GM21390 (cell line): Measurements from ENCODE around the gene PLAGL1.

Source experiments
- ATAC-seq: cut with Tn5 transposase; IDR thresholded peaks from one replicate; pipeline ENCODE4 v1.9.1; 2021; ENCODE audit not compliant: unreplicated experiment

Gene PLAGL1

DNA sequence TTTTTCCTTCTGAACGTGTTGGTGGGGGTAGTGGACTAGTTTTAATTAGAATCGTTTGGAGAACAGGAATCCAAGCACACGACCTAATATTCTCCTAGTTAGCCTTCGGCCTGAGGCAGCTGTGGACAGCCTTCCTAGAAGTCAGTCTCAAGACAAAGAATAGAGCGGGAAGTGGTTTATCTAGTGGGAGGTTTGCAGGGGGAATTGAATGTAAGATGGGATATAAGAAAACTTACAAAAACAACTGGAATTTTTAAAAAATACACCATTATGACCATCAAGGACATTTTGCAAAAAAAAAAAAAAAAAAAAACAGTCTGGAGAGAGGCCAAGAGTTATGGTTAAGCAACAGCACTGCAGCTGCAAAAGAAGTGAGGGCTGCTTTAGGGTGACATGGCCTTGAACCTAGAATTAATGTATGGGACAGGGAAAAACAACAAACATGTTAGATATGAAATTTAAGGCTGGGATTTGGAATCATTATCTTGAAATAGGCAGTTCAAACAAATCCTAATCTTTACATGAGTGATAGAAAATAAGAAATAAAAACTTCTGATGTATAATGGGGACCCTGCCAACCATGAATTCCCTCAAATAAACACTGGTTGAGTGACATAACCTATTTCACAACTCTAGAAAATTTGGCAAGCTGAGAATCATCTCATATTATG lies 40.2 kb downstream of the PLAGL1 start:
- no peak for ATAC-seq

DNA sequence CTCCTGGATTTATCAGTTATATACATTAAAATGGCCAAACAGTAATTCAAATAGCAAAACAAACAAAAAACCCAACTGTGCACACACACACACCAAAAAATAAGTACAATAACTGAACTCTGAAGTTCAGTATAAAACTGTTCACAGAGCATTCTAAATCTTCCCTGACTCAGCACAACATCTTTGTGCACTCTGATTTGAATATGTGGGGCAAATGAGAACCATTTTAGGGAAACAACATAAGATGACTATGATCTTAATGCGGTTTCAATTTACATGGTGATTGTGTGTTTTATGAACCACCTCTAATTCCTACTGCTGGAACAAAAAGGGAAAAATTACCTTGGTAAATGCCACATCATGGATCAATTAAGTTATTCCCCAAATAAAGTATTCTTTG lies 41.7 kb downstream of the PLAGL1 start:
- ATAC-seq, result no peak

DNA sequence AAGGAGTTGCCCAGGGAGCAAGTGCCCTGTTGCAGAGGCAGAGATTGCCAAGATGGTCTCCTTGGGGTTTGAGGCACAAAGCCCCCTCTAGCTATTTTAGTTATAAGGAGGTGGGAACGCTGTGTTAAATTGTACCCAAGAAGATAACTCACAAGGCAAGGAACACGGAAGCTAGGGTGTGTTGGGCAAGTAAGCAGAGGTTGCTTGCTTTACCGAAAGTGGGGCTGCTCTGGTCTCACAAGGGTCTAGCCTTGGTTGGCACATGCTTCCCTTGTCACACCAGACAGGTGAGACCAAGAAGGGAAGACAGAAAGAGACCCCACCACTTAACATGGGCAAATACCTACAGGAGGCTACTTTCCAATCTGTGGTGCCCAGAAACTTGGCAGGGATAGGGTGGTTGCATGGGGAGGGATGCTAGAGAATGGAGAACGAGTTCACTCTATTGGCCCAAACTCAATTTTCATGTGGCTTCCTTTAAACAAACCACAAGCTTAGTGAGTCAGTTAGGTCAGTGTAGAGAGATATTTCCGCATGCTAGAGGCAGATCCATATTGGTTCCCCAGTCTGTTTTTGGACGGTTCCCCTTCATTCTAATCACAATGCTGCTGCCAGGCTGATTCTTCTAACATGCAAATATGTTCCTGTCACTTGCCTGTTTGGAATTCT lies 42.4 kb downstream of the PLAGL1 start:
- ATAC-seq, result peak; percentile 51

DNA sequence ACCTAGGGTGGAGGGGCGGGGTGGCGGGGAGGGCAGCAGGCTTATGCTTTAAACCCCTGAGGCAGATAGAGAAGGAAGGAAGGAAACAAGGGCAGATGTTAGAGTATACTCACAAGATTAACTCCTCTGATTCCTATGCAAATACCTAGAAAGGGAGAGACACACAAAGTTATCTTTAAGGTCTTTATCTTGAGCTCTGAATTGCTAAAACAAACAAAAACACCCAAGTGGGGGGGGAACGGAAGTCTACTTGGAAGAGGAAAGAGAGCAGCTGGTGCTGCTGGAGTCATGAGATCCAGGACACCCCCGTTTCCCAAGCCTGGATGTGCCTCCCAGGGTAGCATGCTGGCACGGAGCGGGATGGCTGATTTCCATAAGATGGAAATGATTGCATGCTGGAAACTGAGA lies 43.4 kb downstream of the PLAGL1 start:
- no peak for ATAC-seq

DNA sequence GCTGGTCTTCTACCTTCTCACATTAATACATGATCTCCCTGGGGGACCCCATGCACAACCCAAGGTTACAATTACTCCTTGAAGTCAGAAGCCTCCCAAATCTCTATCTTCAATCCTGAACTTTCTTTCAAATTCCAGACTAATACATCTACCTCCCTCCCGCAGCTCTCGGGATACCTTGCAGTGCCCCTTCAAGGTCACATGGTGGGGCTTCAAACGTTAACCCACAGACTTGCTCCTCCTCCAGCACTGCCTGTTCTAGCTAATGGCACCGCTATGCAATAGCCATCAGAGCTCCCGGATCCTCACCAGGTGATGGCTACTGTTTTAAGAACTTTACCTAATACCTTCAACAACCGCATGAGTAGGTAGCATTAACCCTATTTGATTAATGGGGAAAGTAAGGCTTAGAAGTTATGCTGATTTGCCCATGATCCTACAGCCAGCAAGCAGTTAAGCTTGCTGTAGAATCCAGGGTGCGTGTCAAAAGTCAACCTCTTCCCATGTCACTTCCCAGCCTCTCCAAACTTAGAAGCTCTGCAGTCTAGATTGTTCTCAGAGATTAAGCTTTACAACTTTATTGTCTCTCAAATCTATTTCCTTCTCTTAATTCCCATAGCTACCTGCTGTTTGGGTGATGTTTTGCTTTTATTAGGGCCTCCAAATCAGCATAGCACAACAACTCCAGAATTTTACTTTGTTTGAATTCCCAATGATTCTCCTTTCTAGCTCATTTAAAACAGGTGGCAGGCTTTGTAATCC lies 44.7 kb downstream of the PLAGL1 start:
- ATAC-seq, result no peak

DNA sequence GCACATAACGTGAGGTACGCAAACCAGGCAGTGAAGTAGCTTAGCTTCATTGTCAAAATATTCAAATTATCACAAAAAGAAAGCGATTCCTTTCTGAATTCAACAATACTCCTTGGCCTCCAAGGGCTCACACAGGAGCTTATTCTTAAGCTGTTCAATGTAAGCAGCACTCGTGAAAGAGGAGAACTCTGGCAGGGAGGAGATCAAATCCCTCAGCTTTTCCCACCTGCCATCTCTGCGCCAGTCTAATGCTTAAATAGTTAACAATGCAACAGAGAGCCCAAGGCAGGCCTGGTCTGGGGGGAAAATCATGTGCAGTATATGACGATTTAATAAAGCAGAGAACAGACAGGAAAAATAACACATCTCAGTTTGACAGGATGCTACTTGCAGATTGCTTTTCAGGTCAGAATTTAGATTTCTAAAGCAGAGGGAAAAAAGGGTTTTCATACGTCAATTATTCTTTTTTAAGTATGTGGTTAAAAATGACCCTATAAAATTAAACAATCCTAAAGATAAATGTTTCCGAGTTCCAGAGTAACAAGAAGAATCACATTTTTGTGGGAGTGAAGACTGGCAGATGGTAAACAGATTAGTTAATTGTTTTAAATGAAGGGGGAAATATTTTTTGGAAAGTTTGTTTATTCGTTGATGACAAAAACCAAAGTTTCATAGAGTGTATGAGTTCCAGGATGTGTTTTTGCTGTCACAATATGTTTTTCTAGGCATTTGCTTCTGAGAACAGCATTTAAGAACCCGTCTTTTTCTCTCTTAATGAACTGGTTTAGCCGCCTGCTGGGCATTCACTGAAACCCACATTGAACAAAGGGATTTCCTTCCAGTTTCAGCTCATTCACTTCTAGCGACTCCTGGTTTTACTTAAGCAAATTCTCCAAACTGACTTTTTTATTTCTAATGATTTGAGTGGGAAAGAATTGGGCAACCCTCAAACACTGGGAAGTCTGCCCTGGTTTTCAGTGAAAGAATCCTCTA lies 45.9 kb downstream of the PLAGL1 start:
- ATAC-seq, result no peak

DNA sequence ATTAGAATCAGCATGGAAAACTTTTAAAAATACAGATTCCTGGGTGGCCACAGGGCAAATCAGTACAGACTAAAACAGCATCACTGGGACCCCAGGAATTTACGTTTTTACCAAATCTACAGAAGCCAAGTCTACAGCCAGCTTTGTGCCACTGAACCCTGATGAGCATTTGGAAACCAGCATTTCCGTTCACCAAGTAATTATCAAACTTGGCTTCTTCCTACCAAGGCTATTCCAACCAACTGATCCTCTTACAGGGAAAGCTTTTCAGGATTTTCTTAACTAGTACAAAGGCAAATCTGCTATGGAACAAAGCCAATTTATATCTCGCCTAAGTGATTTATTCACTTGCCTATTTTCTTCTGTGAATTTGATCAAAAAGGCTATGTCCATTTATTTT lies 47.0 kb downstream of the PLAGL1 start:
- no peak for ATAC-seq

DNA sequence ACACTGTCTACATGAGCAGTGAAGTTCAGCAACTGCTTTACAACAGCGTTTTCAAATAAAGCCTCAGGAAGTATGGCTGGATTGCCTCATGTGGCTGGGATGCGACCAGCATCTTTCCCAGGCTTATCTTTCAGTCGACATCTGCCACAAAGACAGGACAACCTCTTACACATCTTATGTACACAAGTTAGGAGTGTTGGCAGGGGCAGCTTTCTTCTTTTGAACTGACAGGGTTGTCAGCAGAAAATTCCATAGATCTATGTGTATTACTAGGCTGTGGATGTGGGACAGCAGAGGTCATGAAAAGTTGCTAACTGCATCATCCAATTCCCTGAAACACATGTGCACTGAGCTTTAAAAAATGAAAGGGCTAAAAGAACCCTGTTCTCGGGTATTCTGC lies 48.1 kb downstream of the PLAGL1 start:
- no peak for ATAC-seq

DNA sequence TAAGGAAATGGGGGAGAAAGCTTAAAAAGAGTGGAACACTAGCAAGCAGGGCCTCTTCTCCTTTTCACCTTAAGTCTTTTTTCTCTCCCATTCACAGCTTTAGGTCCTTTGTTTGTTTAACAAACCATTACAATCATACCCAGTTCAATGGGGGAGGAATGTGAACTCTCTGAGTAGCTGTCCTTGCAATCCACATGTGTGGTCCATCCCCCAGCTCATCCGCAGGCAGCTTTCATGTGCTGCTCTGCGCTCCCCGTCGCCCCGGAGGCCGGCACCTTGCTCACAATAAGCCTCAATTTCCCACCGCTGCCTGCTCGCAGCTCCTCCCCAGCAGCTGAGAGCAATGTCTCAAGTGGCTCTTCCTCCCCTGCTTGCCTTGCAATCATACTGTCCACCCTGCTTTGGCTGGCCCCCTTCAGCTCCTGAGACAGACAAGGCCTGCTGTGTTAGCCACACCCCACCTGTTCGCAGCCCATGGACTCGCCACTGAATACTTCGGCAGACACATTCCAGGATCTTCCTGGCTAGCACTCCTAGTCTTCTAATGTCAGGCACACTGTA lies 49.1 kb downstream of the PLAGL1 start:
- ATAC-seq, result no peak

DNA sequence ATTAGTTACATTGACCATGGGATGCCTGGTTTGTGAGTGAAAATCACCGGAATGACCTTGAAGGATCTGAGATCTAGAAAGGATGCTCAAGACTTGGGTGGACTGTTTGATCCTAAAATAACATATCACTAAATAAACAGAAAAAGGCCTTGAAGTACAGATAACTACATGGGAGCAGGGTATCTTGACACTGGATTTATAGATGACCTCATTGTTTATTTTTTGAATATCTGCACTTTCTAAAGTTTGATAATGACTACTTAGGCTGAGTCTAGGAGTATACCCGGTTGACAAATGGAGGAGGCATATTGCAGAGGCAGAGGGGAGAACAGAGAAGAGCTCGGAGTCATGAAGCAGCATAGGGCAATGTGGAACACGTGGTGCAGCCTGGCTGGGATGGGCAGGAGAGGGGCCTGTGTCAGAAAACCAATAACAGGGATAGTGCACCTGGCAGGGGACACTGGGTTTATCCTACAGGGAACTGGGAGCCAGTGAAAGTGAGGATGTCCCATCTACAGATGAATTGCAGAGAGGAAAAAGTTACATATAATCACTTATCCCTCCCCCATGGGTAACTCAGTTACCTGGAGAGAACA lies 50.3 kb downstream of the PLAGL1 start:
- no peak for ATAC-seq

DNA sequence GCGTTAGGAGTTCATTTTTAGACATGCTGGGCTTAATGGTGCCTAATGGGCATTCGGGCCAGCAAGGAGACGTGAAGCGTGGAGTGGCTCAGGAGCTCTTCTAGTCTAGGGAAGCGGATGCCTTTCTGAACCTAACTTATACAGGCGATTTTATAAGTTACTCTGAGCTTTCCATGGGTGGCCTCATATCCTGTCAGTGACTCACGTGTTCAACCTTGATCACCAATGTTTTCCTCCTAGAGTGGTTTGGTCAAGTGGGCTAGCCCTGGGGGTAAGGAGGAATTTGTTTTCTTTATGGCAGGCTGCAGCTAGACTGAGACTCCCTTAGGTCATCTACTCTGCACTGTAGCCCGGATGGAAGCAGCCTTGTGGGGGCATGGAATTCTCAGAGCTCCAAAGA lies 52.1 kb downstream of the PLAGL1 start:
- ATAC-seq, result no peak

DNA sequence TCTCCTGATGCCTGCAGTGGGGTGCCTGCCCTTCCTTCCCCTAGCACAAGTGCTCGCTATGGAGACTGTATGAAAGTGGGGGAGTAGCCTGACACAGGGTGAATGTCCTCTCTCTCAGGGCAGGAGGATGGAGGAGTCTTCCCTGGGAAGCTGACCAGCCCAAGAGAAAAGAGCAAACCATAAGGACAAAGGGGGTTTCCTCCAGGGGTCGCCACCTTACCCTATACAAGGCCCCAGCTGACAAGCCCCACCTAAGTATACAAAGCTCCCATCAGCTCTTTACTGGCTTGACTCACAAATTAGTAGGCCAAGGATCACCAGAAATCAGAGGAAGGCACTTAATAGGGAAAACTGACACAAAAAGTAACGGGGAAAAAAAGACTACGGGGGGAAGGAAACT lies 54.1 kb downstream of the PLAGL1 start:
- no peak for ATAC-seq

DNA sequence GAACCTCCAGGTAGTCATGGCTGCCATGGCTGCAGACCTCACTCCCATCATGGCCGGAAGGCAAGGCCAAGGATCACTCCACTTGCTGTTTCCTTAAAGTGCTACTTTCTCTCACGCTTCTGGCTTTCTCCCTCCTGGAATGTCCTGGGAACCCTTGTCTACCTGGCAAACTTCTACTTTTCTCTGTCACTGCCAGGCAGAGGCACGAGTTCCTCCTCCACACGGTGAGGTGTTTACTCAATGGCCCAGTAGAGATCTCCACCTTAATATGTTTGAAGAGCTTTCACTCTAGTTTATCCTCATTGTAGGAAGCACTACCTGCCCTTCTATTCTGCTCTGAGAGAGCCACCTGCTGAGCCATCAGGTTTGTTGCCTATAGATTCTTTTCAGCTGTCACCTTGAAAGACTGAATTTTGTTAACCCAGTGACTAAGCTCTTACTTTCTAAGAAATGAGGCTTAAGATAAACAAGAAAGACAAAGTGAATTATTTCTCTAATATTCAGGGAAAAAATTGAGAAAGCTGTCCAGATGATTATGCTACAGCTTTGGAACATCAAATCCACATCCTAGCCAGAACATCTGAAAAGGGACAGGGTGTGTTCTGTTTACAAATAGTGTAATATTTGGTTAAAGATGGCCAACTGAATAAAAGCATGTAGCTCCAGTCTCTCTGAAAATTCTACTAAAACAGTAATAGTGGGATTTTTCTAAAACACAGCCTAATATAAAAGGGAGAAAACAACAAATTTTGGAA lies 54.9 kb downstream of the PLAGL1 start:
- ATAC-seq, result no peak

DNA sequence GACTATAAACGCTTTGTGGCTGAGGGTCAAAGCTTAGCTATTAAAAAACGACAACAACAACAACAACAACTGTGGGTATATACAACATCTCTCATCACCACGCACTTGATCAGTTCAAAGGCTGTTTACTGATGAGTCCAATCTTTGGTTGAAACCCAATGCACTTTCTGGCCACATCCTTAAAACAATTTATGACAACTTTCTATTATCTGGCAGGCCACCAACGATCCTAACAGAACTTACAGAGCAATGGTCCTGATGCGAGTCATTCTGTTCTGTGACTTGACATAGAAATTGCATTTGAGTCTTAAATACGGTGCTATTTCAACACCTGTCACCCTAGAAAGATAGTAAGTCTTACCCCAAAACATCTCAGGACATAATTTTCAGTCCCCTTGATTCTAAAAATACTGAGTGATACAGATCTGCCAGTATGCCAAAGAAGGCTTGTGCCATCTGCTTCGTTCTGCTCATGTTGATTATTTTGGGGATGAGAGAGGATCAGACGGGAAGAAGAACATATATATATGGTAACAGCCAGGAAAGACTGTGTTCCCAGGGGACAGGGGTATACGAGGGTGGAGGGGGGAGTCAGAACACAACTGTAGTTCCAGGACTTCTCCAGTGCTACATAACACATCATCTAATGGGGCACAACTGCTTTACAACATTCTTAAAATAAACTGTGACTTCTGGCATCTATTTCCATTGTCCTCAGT lies 55.8 kb downstream of the PLAGL1 start:
- ATAC-seq, result no peak

DNA sequence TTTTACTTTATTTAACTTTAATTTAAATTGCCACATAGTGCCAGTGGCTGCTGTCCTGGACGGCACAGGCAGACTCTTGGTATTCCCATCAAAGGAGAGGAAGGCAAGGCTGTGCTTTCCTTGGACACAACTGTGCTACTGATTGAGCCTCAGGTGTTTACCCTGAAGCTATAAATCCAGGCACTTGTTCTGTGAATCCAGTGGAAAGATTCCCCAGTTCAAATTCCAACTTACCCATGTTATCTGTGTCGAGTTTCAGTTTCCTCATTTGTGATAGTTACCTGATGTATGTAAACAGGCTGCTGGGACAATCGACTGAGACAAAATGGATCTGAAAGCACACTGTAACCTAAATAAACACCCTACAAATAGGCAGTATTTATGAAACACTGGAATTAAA lies 57.2 kb downstream of the PLAGL1 start:
- no peak for ATAC-seq

DNA sequence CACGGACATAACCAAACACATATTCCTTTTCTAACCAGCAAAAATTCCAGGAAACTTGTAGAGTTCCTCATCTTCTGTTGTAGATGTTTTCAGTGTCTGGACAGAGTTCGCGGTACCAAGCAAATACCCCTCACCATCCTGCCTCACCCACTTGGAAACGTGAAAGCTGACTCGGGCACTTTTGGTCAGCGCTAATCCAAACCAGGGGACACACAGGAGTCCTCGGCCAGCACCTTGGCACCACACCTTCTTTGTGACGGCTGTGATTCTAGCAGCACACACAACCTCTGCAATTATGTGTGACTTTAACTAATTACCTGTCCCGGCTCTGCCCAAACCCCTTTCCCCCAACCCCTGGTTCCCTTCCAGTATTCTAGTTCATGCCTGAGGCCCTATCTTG lies 58.1 kb downstream of the PLAGL1 start:
- ATAC-seq, result no peak

DNA sequence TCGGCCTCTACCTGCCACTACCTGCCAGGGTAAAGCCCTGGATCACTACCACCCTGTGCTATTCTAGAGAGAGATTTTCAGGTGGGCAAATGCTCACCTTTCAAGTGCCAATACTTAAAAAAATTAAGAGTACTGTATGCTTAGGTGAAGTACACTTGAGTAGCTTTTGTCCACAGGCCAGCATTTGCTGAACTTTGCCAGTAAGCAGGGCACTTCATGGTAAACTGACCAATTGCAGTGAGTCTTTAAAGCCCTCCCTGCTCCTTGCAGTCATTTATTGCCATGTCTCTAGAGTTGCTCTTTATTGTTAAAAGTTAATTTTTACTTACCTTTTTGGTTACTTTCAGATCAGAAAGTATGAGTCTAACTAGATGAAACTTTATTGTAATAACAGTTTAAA lies 58.5 kb downstream of the PLAGL1 start:
- no peak for ATAC-seq

DNA sequence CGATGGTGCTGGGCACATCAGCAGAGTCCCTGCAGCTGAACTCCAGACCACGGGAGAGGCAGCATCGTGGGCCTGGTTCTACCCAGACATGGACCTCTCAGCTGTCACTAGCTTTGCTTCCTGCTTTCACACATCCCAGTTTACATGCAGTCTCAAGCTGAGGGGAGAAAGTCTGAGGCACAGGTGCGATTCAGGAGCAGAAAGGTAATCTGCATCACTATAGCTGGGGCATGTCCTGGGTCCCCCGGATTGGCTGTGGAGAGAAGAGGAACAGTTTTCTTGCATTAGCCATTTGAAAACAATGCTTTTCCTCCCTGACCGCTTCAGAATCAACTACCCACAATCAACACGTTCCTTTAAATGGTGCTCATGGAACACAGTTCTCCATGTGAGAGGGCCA lies 59.9 kb downstream of the PLAGL1 start:
- ATAC-seq, result no peak
